Esophagus squamous epithelium (tissue), 4 donors: ENCODE data around the gene MED13L.

ENCODE experiments used
- CTCF ChIP-seq, 6 experiments: fragments of 450-650 bp in 4 of 6; fragments of 200-600 bp in 2 of 6; sonication (generic) in 2 of 6; IDR thresholded peaks; one replicate each; pipeline ENCODE4 v1.5.1; 2016 to 2019; ENCODE audit warnings: antibody characterized with exemption in 6 of 6, mild to moderate bottlenecking in 4 of 6, moderate library complexity in 4 of 6
- POLR2A ChIP-seq, 4 donors: fragments of 450-650 bp; IDR thresholded peaks; one replicate each; pipeline ENCODE4 v1.6.1; 2017; ENCODE audit warnings: antibody characterized with exemption in 4 of 4, mild to moderate bottlenecking in 4 of 4, moderate library complexity in 3 of 4

DNA sequence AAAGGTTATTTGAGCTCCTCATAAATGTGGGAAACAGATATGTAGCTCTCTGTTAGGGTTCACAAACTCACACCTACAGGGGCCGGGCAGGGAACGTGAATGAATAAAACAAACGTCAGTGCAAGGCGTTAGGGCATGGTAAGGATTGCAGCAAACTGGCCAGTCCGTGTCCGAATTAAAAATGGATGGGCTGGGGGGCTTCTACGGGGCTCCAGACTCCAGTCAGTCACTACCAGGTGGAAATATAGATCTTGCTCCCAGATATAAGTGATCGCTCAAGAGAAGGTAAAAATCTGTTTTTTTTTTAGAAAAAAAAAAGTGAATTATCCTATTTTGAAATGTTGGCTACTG lies 333.1 kb downstream of the MED13L start:
- no peak for TF ChIP-seq CTCF (IDR thresholded peaks at IDR 0.05)
- no peak for TF ChIP-seq POLR2A (IDR thresholded peaks at IDR 0.05)
